ENCODE results near the gene SPATA13.

DNA sequence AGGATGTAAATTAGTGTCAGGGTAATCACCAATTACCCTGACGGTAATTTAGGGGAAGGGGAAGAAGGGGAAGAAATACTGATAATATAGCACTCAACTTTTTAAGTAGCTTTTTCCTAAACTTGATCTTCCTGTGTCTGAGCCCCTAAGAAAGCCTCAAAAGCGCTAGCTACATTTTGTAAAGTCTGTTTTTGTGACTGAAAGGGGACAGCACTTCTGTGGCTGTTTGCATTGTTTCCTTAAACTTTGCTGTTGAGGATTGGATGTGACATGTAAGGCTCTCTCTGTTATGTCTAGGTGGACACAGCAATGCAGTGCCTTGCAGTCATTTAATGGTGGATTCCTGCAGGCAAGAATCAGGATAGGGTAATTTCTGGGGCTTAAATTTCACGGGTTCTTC is 42.8 kb downstream of the SPATA13 start:
- TF ChIP-seq, protein P1, sequence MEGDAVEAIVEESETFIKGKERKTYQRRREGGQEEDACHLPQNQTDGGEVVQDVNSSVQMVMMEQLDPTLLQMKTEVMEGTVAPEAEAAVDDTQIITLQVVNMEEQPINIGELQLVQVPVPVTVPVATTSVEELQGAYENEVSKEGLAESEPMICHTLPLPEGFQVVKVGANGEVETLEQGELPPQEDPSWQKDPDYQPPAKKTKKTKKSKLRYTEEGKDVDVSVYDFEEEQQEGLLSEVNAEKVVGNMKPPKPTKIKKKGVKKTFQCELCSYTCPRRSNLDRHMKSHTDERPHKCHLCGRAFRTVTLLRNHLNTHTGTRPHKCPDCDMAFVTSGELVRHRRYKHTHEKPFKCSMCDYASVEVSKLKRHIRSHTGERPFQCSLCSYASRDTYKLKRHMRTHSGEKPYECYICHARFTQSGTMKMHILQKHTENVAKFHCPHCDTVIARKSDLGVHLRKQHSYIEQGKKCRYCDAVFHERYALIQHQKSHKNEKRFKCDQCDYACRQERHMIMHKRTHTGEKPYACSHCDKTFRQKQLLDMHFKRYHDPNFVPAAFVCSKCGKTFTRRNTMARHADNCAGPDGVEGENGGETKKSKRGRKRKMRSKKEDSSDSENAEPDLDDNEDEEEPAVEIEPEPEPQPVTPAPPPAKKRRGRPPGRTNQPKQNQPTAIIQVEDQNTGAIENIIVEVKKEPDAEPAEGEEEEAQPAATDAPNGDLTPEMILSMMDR (conservative IDR thresholded peaks at IDR 0.05 in 1 of 2, IDR thresholded peaks at IDR 0.05 in 1 of 2; ENCODE audit: extremely low read depth in 1 of 2, insufficient read depth in 1 of 2, low read depth in 1 of 2, low read length in 2 of 2) = no peak
- no peak for TF ChIP-seq EZH2 (IDR thresholded peaks at IDR 0.05; ENCODE audit: borderline replicate concordance, low read length)
